B cell (primary cell): ENCODE measurements around the gene VPS8.

ENCODE experiments used
- EZH2 ChIP-seq: IDR thresholded peaks from 2 replicates; pipeline ENCODE4 v1.6.1; 2012; ENCODE audit warnings: borderline replicate concordance, low read depth, mild to moderate bottlenecking, moderate library complexity, low read length; ENCODE audit not compliant: insufficient read depth, poor library complexity, severe bottlenecking
- TF ChIP-seq, protein P1 (sequence below): fragments of 200-600 bp; IDR thresholded peaks from one replicate; pipeline ENCODE4 v1.8.0; 2022; ENCODE audit warnings: antibody characterized with exemption, mild to moderate bottlenecking

DNA sequence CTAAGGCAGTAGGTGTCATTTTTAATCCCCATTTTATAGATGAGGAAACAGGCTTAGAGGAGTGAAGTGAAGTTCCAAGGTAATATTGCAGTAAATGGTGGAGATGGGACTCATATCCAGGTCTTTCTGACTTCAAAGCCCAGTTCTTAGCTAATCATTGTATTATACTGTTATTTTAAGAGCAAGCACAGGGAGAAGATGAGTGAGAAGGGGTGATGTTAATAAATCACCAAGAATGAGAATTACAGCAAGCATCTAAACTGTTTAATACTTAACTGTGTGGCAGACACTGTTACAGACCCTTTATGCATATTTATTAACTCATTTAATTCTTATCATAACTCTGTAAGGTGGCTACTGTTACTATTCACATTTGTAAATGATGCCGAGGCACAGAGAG, 61.2 kb downstream of the VPS8 start:
- TF ChIP-seq, protein P1, sequence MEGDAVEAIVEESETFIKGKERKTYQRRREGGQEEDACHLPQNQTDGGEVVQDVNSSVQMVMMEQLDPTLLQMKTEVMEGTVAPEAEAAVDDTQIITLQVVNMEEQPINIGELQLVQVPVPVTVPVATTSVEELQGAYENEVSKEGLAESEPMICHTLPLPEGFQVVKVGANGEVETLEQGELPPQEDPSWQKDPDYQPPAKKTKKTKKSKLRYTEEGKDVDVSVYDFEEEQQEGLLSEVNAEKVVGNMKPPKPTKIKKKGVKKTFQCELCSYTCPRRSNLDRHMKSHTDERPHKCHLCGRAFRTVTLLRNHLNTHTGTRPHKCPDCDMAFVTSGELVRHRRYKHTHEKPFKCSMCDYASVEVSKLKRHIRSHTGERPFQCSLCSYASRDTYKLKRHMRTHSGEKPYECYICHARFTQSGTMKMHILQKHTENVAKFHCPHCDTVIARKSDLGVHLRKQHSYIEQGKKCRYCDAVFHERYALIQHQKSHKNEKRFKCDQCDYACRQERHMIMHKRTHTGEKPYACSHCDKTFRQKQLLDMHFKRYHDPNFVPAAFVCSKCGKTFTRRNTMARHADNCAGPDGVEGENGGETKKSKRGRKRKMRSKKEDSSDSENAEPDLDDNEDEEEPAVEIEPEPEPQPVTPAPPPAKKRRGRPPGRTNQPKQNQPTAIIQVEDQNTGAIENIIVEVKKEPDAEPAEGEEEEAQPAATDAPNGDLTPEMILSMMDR: no peak
- no peak for TF ChIP-seq EZH2
